Lower leg skin (tissue), 4 donors: Measurements from ENCODE around the gene AGPAT1. TPM values are rescaled to one million over a fixed set of nuclear protein-coding genes. Genes with fewer than 3 reads are reported as not detected.
A peak's percentile ranks its signal among the peaks of the same experiment; 100 is the strongest.

Experiments
- DNase-seq, 2 donors: peaks; one replicate each; pipeline ENCODE4 v3.0.0-alpha.2; 2019; ENCODE audit warnings: low spot score in 2 of 2
- H3K4me3 ChIP-seq: fragments of 200-600 bp; sonication (generic); 2 replicates; pipeline ENCODE4 v1.5.1; 2017; ENCODE audit warnings: mild to moderate bottlenecking, low read depth; ENCODE audit not compliant: poor library complexity, severe bottlenecking
- CTCF ChIP-seq, 3 donors: fragments of 450-650 bp; IDR thresholded peaks; one replicate each; pipeline ENCODE4 v1.5.1; 2016; ENCODE audit warnings: antibody characterized with exemption in 3 of 3, mild to moderate bottlenecking in 3 of 3, moderate library complexity in 2 of 3
- POLR2A ChIP-seq, 2 donors: fragments of 450-650 bp; IDR thresholded peaks; one replicate each; pipeline ENCODE4 v1.6.1; 2016 to 2017; ENCODE audit warnings: antibody characterized with exemption in 2 of 2, mild to moderate bottlenecking in 1 of 2, moderate library complexity in 1 of 2
- WGBS, 2 donors: methylation state at CpG; one replicate each; pipeline ENCODE4 v1.1.5; 2018; 5-methylcytosine and 5-hydroxymethylcytosine counted together
- intact Hi-C: fragments of 100-400 bp; cut with DNase I; formaldehyde crosslinking; loops from one replicate; pipeline ENCODE4 v1.15.0; 2023; ENCODE audit warnings: low total_unique reads
- total RNA-seq, 4 donors: library from RNA; depleted of rRNA; stranded (reverse); fragments of >200 nt; gene quantifications; one replicate each; pipeline ENCODE4 v1.1.0, GENCODE V29; 2016

The AGPAT1 gene
- total RNA-seq, 4 donors from 2014 or later: 18.8 to 53.2 (median 28.0) TPM

- no peak for TF ChIP-seq CTCF (IDR thresholded peaks at IDR 0.05)
- TF ChIP-seq POLR2A (IDR thresholded peaks at IDR 0.05): no peak
- H3K4me3 ChIP-seq: no peak overlapping the region
- intact Hi-C loops: no loop called here
These were observed 43.8 kb downstream of the AGPAT1 start for GRCh38 chr6:32132110-32132509.

GRCh38 chr6:32131439-32131948, 44.4 kb downstream of the AGPAT1 start:
- no peak for DNase-seq
- 89 to 91% methylated on average over 14 of the region's 14 CpGs for WGBS, 2 donors
- no peak overlapping the region for H3K4me3 ChIP-seq
- no peak for TF ChIP-seq POLR2A (IDR thresholded peaks at IDR 0.05)
- no peak for TF ChIP-seq CTCF (IDR thresholded peaks at IDR 0.05)
- intact Hi-C loops: no loop called here

More at GRCh38 chr6:32132110-32132509, 43.8 kb downstream of the AGPAT1 start:
- no peak for DNase-seq

GRCh38 chr6:32129297-32130088, 46.4 kb downstream of the AGPAT1 start:
- intact Hi-C loops: loop anchor here (10.0 kb wide), 1 partner anchor 65 kb away; the partner anchor contains the start of genes GPSM3 and PBX2
- TF ChIP-seq CTCF (IDR thresholded peaks at IDR 0.05): no peak
- no peak for TF ChIP-seq POLR2A (IDR thresholded peaks at IDR 0.05)
- no peak for DNase-seq
- H3K4me3 ChIP-seq: peak overlapping the region; percentile 53
- 27 to 30% methylated on average over 22 of the region's 22 CpGs for WGBS, 2 donors

- TF ChIP-seq CTCF (IDR thresholded peaks at IDR 0.05) (no peak), POLR2A (IDR thresholded peaks at IDR 0.05) (no peak)
- peak overlapping the region; percentile 53 for H3K4me3 ChIP-seq
- DNase-seq: peak in 1 of 2 donors; percentile 86
- intact Hi-C loops: loop anchor here (10.0 kb wide), 1 partner anchor 66 kb away; the partner anchor contains the start of genes GPSM3 and PBX2
- WGBS, 2 donors: 85 to 94% methylated on average over 10 to 13 of the region's 13 CpGs
These were observed 47.1 kb downstream of the AGPAT1 start for GRCh38 chr6:32128751-32129296.

- TF ChIP-seq POLR2A (IDR thresholded peaks at IDR 0.05) (no peak), CTCF (IDR thresholded peaks at IDR 0.05) (no peak)
- 1 to 2% methylated on average over 42 to 44 of the region's 44 CpGs for WGBS, 2 donors
- intact Hi-C loops: loop anchor here (10.0 kb wide), 1 partner anchor 67 kb away; the partner anchor contains the start of genes GPSM3 and PBX2
- DNase-seq: peak; percentile 99 to 100
- H3K4me3 ChIP-seq: peak within 1 kb of the TSS; percentile 80
These were observed 47.9 kb downstream of the AGPAT1 start, which contains the start of gene ATF6B for GRCh38 chr6:32127717-32128592. Gene ATF6B, minus strand, starts transcription at chr6:32128246. Its CDS starts 39 bp downstream, at chr6:32128207.
